ENCODE measurements around the gene HECTD4.

DNA sequence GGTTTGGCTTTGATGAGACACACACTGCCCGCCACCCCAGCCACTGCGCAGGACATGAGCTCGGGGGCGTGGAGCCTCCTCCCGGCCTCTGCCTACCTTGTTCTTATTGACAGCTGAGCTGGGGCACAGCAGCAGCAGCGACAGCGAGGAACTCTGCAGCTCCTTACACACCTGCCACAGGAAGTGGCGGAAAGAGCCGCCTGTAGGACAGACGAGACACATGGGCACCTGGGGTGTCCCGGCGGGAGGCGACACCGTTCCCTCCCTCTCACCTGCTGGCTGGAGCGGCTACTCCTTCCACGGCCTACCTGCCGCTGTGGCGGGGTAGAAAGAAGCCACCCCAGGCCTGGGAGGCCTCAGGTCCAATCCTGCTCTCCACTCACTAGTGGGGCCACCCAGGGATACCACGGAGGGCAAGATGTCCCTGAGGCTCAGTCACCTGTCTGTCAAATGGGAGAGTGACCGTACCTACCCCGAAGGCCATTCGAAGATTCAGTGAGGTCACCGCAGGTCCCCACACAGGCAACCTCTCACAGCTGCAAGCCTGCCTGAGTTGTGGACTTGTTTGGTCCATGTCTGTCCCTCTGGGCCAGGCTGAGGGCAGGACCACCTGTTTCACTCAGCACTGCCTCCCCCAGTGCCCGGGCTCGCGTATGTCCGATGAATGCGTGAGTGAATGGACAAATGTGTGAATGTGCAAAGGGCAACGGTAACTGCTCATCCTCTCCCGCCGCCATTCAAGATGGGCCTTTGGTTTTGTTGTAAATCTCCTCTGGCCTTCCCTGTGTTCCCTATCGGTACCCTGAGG is 214.3 kb downstream of the HECTD4 start:
- TF ChIP-seq CTCF (IDR thresholded peaks at IDR 0.05) (no peak), POLR2A (IDR thresholded peaks at IDR 0.05) (no peak)
